Osteocyte (in vitro differentiated cells): Measurements from ENCODE around the gene CREB3L2. TPM values are rescaled to one million over a fixed set of nuclear protein-coding genes. Genes with fewer than 3 reads are reported as not detected.

Source experiments
- DNase-seq: peaks from one replicate; pipeline ENCODE4 v3.0.0; 2021; ENCODE audit warnings: mixed read lengths; ENCODE audit not compliant: unreplicated experiment; ENCODE audit errors: extremely low spot score
- H3K27ac Mint-ChIP-seq: one replicate; pipeline ENCODE4 v1.8.0; 2021; ENCODE audit warnings: mild to moderate bottlenecking, mixed read lengths; ENCODE audit not compliant: unreplicated experiment
- H3K27me3 Mint-ChIP-seq: one replicate; pipeline ENCODE4 v1.8.0; 2021; ENCODE audit warnings: mixed read lengths; ENCODE audit not compliant: unreplicated experiment
- H3K36me3 Mint-ChIP-seq: one replicate; pipeline ENCODE4 v1.8.0; 2021; ENCODE audit warnings: mixed read lengths; ENCODE audit not compliant: unreplicated experiment
- H3K4me1 Mint-ChIP-seq: one replicate; pipeline ENCODE4 v1.8.0; 2021; ENCODE audit warnings: mixed read lengths; ENCODE audit not compliant: unreplicated experiment
- H3K4me3 Mint-ChIP-seq: one replicate; pipeline ENCODE4 v1.8.0; 2021; ENCODE audit warnings: mild to moderate bottlenecking, moderate library complexity, mixed read lengths; ENCODE audit not compliant: unreplicated experiment
- H3K9me3 Mint-ChIP-seq: one replicate; pipeline ENCODE4 v1.8.0; 2021; ENCODE audit warnings: mixed read lengths; ENCODE audit not compliant: unreplicated experiment
- CTCF ChIP-seq: fragments of 200-600 bp; sonication (generic); IDR thresholded peaks from 2 replicates; pipeline ENCODE4 v1.5.0; 2021; ENCODE audit warnings: antibody characterized with exemption, mild to moderate bottlenecking, moderate library complexity
- total RNA-seq: library from RNA; stranded (reverse); gene quantifications from 2 replicates; pipeline ENCODE4 v1.2.1, GENCODE V29; 2021

The CREB3L2 gene
- total RNA-seq, 1 donor from 2014 or later, result 144 TPM

GRCh38 chr7:138024343-138024691 lies 22.4 kb upstream of the CREB3L2 start:
- no peak for DNase-seq
- Mint-ChIP-seq H3K4me3 (no peak overlapping the region), H3K27ac (no peak overlapping the region), H3K27me3 (peaks cover 22% of the 10 kb centered on the region), H3K4me1 (no peaks in the 10 kb centered on the region), H3K36me3 (no peaks in the 10 kb centered on the region), H3K9me3 (no peaks in the 10 kb centered on the region)
- TF ChIP-seq CTCF, result no peak

GRCh38 chr7:138023618-138024342 lies 21.9 kb upstream of the CREB3L2 start:
- no peak for DNase-seq
- Mint-ChIP-seq H3K4me3 (no peak overlapping the region), H3K27me3 (peaks cover 17% of the 10 kb centered on the region), H3K4me1 (no peaks in the 10 kb centered on the region), H3K36me3 (no peaks in the 10 kb centered on the region), H3K27ac (no peak overlapping the region), H3K9me3 (no peaks in the 10 kb centered on the region)
- no peak for TF ChIP-seq CTCF

DNA sequence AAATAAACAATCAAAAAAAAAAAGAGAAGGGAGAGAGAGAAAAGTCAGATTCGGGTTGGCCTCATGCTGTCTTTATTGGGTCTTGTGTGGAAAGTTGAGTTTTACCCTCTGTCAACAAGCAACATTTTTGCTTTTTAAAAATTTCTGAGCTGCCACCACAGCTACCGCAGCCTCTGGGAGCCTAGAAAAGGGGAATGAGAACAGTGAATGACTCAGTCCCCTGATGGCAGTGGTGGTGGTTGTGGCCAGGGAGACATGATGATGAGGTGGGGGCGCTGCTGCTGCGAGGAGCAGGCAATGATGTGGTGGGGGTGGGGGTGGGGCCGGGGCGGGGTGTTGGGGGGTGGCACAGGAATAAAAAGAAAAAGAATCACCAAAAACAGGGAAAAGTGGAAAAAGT lies 20.0 kb upstream of the CREB3L2 start:
- Mint-ChIP-seq H3K27ac (no peak overlapping the region), H3K27me3 (peaks cover 7% of the 10 kb centered on the region), H3K4me3 (no peak overlapping the region), H3K4me1 (no peaks in the 10 kb centered on the region), H3K36me3 (no peaks in the 10 kb centered on the region), H3K9me3 (no peaks in the 10 kb centered on the region)
- DNase-seq, result no peak
- TF ChIP-seq CTCF, result no peak

DNA sequence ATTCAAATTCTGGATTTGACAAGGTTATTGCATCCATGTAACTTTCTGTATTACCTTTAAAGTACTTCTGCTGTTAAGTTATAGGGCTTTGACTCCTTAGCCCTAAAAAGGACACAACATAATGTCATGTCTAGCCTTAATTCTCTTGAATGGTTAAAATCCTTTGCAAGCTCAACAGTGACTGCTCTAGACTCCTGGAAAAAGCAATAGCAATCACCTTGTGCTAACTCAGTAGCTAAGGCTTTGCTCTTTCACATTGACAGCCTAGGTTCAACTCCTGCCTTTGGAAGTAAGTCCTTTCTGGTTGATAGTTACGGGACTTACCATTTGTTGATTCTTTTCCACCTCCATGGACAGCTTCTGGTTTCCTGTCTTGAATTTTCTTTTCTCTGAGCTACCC lies 16.1 kb upstream of the CREB3L2 start:
- Mint-ChIP-seq H3K4me1 (no peaks in the 10 kb centered on the region), H3K9me3 (no peaks in the 10 kb centered on the region), H3K27me3 (no peaks in the 10 kb centered on the region)

GRCh38 chr7:138015096-138015495 lies 13.2 kb upstream of the CREB3L2 start:
- no peaks in the 10 kb centered on the region for H3K36me3 Mint-ChIP-seq
- H3K4me1 Mint-ChIP-seq, result no peaks in the 10 kb centered on the region
- H3K27ac Mint-ChIP-seq, result no peak overlapping the region
- no peaks in the 10 kb centered on the region for H3K9me3 Mint-ChIP-seq
- H3K4me3 Mint-ChIP-seq, result no peak overlapping the region
- DNase-seq, result no peak
- peaks cover 3% of the 10 kb centered on the region for H3K27me3 Mint-ChIP-seq
- no peak for TF ChIP-seq CTCF

More for the DNA sequence above, 16.1 kb upstream of the CREB3L2 start:
- Mint-ChIP-seq H3K27ac (no peak overlapping the region), H3K4me3 (no peak overlapping the region), H3K36me3 (no peaks in the 10 kb centered on the region)
- no peak for DNase-seq
- TF ChIP-seq CTCF, result no peak
